ENCODE data around the gene SLC2A3. TPM values are rescaled to one million over a fixed set of nuclear protein-coding genes. Genes with fewer than 3 reads are reported as not detected.

The SLC2A3 gene
- total RNA-seq, 1 donor from 2014 or later = 71.7 TPM

DNA sequence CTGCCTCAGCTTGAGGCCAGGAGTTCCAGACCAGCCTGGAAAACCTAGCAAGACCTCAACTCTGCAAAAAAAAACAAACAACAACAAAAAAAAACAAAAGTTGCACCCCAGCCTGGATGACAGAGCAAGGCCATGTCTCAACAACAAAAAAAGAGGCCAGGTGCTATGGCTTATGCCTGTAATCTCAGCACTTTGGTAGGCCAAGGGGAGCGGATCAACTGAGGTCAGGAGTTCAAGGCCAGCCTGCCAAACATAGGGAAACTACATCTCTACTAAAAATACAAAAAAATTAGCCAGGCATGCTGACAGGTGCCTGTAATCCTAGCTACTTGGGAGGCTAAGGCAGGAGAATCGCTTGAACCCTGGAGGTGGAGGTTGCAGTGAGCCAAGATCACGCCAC lies 56.7 kb downstream of the SLC2A3 start:
- Histone ChIP-seq H3K36me3 (no peaks in the 10 kb centered on the region), H3K9me3 (no peaks in the 10 kb centered on the region), H3K4me3 (no peak overlapping the region), H3K27me3 (no peaks in the 10 kb centered on the region), H3K27ac (no peak overlapping the region), H3K4me1 (no peaks in the 10 kb centered on the region)
- no peak for DNase-seq (ENCODE audit: extremely low spot score in 2 of 2)
- intact Hi-C loops (cut with DNase I) = no loop called here
- TF ChIP-seq, protein P1, sequence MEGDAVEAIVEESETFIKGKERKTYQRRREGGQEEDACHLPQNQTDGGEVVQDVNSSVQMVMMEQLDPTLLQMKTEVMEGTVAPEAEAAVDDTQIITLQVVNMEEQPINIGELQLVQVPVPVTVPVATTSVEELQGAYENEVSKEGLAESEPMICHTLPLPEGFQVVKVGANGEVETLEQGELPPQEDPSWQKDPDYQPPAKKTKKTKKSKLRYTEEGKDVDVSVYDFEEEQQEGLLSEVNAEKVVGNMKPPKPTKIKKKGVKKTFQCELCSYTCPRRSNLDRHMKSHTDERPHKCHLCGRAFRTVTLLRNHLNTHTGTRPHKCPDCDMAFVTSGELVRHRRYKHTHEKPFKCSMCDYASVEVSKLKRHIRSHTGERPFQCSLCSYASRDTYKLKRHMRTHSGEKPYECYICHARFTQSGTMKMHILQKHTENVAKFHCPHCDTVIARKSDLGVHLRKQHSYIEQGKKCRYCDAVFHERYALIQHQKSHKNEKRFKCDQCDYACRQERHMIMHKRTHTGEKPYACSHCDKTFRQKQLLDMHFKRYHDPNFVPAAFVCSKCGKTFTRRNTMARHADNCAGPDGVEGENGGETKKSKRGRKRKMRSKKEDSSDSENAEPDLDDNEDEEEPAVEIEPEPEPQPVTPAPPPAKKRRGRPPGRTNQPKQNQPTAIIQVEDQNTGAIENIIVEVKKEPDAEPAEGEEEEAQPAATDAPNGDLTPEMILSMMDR (IDR thresholded peaks at IDR 0.05) = no peak
- TF ChIP-seq POLR2AphosphoS5 (IDR thresholded peaks at IDR 0.05; ENCODE audit: insufficient read depth in 1 of 2, low read depth in 1 of 2) = no peak

DNA sequence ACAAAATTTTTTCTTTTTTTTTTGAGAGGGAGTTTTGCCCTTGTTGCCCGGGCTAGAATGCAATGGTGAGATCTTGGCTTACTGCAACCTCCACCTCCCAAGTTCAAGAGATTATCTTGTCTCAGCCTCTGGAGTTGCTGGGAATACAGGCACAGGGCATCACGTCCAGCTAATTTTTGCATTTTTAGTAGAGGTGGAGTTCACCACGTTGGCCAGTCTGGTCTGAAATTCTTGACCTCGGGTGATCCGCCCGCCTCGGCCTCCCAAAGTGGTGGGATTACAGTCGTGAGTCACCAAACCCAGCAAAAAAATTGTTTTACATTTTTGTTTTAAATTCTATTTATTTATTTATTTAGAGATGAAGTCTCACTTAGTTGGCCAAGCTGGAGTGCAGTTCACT lies 58.6 kb downstream of the SLC2A3 start:
- TF ChIP-seq, protein P1 (IDR thresholded peaks at IDR 0.05) = no peak
- TF ChIP-seq POLR2A (IDR thresholded peaks at IDR 0.05) (no peak), POLR2AphosphoS5 (IDR thresholded peaks at IDR 0.05; ENCODE audit: insufficient read depth in 1 of 2, low read depth in 1 of 2) (no peak)
- Histone ChIP-seq H3K27ac (no peak overlapping the region), H3K9me3 (no peaks in the 10 kb centered on the region), H3K4me3 (no peak overlapping the region), H3K4me1 (peaks cover 8% of the 10 kb centered on the region), H3K36me3 (no peaks in the 10 kb centered on the region), H3K27me3 (no peaks in the 10 kb centered on the region)
- no peak for DNase-seq (ENCODE audit: extremely low spot score in 2 of 2)
- intact Hi-C loops (cut with DNase I) = no loop called here

- DNase-seq (ENCODE audit: extremely low spot score in 2 of 2) = no peak
- intact Hi-C loops (cut with DNase I) = no loop called here
- no peak for TF ChIP-seq POLR2A (IDR thresholded peaks at IDR 0.05)
- TF ChIP-seq, protein P1 (IDR thresholded peaks at IDR 0.05) = no peak
- no peak for TF ChIP-seq POLR2AphosphoS5 (IDR thresholded peaks at IDR 0.05; ENCODE audit: insufficient read depth in 1 of 2, low read depth in 1 of 2)
- peaks cover 8% of the 10 kb centered on the region for H3K4me1 ChIP-seq
- H3K27ac ChIP-seq = no peak within 1 kb of the TSS
- no peaks in the 10 kb centered on the region for H3K9me3 ChIP-seq
- H3K27me3 ChIP-seq = no peaks in the 10 kb centered on the region
- peak within 1 kb of the TSS; percentile 24 to 30 for H3K4me3 ChIP-seq
- H3K36me3 ChIP-seq = no peaks in the 10 kb centered on the region
Observed at GRCh38 chr12:7872566-7873319, 63.2 kb downstream of the SLC2A3 start, which contains the start of gene SLC2A14. TSS of gene SLC2A14 (minus strand) at chr12:7872915. CDS start at chr12:7869880, 3,035 bp downstream.

- H3K4me1 ChIP-seq = peaks cover 8% of the 10 kb centered on the region
- DNase-seq (ENCODE audit: extremely low spot score in 2 of 2) = no peak
- intact Hi-C loops (cut with DNase I) = no loop called here
- TF ChIP-seq POLR2A (IDR thresholded peaks at IDR 0.05) = no peak
- TF ChIP-seq, protein P1 (IDR thresholded peaks at IDR 0.05) = no peak
- no peak for TF ChIP-seq POLR2AphosphoS5 (IDR thresholded peaks at IDR 0.05; ENCODE audit: insufficient read depth in 1 of 2, low read depth in 1 of 2)
- no peaks in the 10 kb centered on the region for H3K9me3 ChIP-seq
- H3K27ac ChIP-seq = no peak overlapping the region
- H3K36me3 ChIP-seq = no peaks in the 10 kb centered on the region
- no peaks in the 10 kb centered on the region for H3K27me3 ChIP-seq
- H3K4me3 ChIP-seq = no peak overlapping the region
Observed at GRCh38 chr12:7870335-7870734, 65.7 kb downstream of the SLC2A3 start.

Small RNA genes lying within 50 kb of the gene (small RNA-seq; reads per million reads assigned to genes)
- gene RF00019 = not detected

Other genes with a start within 250 kb of the SLC2A3 start
- not detected for gene GDF3, start 240.4 kb downstream of the SLC2A3 start, total RNA-seq
- not detected for gene DPPA3, start 224.8 kb downstream of the SLC2A3 start, total RNA-seq
- not detected for gene CLEC4C, start 188.8 kb downstream of the SLC2A3 start, total RNA-seq
- gene NANOGNB, start 171.0 kb downstream of the SLC2A3 start, total RNA-seq = not detected
- 13.3 TPM for gene NANOG, start 146.8 kb downstream of the SLC2A3 start, total RNA-seq
- gene SLC2A14, start 63.3 kb downstream of the SLC2A3 start, total RNA-seq = not detected
- gene FOXJ2, start 96.5 kb upstream of the SLC2A3 start, total RNA-seq = 24.8 TPM
- gene C3AR1, start 130.2 kb upstream of the SLC2A3 start, total RNA-seq = 6.4 TPM
- gene NECAP1, start 146.1 kb upstream of the SLC2A3 start, total RNA-seq = 48.1 TPM
- gene CLEC4A, start 187.4 kb upstream of the SLC2A3 start, total RNA-seq = 2.2 TPM
- gene ZNF705A, start 220.8 kb upstream of the SLC2A3 start, total RNA-seq = not detected

All from vagina (tissue), 2 donors.